NK-92 (cell line): Measurements from ENCODE around the gene RCOR3.
"Not testable (repeated sequence)": the region's sequence is repeated elsewhere in the genome, so short reads cannot be mapped to it uniquely, and the experiment has no call there.

Experiments
- DNase-seq: peaks from one replicate; lab custom pipeline; 2025; ENCODE audit not compliant: unreplicated experiment; lab: John Stamatoyannopoulos, UW

Gene RCOR3

DNA sequence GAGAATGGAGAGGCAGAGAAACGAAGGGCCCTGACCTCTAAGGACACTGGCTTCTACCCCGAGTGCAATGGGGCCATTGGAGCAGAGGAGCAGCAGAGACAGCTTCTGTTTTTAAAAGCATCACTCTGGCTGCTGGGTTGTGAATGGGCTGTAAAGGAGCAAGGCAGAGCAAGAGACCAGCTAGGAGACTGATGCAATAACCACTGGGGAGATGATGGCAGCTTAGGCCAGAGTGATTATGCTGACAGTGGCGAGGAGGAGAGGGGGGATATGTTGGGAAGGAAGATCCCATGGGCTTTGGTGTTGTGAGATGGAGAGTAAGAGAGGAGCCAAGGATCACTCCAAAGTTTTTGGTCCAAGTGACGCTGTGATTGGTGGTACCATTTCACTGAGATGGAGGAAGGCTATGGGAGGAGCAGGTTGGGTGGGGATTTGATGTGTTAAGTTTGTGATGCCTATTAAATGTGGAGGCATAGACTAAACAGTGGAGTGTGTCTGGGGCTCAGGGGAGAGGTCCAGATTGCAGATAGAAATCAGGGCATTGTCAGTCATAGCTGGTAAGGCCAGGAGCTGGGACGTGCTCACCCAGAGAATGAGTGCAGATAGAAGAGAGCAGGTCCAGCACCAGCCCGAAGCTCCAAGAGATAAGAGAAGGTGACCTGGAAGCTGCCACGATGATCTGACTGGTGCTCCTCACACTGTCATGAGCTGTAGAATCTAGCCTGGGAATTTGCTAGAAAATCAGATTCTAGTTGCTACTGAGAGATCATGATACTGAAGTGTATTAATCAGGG, 78.5 kb downstream of the RCOR3 start:
- no peak for DNase-seq

DNA sequence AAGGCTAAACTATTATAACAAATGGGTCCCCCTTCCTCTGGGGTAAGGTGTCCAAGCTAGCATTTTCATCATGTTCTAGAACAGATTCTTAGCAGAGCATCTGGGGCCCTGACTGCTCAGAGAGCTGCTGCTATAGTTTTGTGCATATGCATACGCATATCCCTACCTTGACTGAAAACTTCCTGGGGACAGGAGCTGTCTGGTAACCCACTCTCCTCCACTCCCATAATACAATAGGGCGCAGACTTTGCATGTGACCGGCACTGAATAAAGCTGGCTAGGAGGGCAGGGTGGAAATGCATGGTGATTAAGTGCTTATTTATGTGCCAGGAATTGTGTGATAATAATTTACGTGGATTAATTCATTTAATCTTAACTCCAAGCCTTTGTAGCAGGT, 79.1 kb downstream of the RCOR3 start:
- DNase-seq: no peak

DNA sequence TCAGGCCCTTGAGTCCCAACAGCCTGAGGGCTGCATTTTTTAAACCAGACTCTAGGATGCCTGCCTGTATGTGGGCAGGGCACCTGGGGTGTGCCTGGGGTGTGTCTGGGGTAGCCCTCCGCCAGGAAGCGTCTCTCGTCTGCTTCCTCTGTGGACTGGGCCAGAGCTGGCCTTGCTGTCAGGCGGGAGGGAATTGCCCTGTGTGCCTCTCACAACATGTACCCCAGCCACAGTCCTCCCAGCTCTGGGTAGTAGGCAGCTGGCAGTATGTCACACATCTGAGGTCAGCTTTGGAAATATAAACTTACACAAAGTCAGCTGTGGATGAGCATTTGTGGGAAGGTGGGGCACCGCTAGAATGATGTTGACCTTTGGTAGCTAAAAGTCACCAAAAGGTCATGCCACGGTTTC, 80.5 kb downstream of the RCOR3 start:
- no peak for DNase-seq

DNA sequence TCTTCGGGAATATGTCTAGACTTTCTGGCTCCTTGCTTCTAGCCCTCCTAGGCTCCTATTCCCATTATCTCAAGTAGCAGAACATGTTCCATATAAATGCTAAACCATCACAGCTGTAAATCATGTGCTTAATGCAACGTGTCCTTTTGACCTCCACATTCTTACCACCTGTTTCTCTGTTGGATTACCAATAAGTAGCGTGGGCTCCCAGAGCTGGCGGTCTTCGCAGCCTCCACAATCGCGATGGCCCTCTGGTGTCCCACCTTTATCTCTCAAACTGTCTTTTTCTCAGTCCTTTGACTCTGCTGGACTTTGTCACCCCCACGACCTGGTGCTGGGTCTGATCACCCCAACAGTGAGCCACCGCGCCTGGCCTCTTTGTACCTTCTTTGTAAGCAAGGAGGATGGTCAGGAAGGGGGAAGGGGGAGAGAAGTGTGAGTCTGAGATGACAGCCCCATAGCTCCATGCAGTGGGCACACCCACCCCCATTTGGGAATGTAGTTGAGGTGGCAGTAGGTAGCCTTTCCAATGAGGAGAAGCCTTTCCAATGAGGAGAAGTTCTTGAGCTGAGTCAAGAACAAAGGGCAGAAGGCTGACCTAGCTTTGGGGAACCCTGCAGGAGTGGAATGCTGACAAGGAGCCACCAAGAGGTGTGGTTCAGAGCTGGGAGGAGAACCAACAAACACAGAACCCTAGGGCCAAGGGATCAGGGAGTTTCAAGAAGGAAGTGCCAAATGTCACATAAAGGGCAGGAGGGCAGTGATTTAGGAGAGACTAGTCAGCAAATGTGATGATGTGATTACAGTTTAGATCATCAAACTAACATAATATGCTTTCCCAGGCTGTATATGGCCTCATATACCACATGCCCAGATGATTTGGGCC, 81.7 kb downstream of the RCOR3 start:
- DNase-seq: no peak

DNA sequence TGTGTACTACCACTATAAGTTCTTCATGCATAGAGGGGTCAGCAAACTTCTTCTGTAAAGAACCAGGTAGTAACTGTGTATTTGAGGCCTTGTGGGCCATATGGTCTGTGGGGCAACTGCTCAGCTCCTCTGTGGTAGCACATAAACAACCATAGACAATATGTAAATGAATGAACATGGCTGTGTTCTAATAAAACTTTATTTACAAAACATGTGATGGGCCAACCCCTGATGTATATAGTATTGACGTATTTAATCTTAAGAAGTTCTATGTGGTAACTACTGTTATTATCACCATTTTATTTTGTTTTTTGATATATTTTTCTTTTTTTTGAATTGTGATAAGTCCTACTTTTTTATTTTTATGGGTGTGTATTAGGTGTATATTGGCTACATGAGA, 82.8 kb downstream of the RCOR3 start:
- no peak for DNase-seq

DNA sequence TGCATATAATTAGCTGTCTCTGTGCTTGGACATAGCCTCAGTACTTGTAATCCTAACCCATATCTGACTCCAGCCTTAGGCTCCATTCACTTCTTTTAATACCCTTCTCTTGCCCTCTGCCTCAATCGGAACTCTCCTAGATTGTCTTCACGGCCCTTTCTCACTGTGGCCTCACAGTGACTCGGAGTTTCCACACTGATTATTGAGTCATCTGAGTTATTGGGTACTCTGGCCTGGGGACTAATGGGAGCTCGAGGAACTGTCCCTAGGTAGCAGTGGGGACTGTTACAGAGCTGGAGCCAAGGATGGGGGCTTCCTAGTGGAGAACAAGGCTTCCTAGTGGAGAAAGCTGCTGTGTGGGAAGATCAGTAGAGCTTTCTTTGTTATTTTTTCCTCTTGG, 84.4 kb downstream of the RCOR3 start:
- DNase-seq: no peak

DNA sequence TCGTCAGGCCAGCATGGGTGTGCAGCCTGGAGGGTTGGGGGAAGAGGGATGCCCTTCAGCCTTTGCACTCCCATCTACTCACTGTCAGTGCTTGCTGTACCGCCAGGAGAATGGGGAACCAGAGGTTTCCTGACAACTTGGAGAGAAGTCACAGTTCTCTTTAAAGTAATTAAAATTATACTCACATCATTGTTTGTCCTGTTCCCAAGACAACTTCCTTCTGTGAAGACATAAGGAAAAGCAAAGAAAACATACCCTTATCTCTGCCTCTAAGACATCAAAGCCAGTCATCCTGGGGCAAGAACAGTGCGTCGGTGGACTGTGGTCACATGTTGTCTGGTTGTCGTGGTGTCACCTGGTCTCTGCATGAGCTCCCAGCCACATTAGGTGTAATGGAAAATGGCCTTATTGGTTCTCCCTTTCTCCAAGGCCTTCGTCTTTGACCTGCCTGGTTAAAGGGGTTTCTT, 85.0 kb downstream of the RCOR3 start:
- DNase-seq: no peak

DNA sequence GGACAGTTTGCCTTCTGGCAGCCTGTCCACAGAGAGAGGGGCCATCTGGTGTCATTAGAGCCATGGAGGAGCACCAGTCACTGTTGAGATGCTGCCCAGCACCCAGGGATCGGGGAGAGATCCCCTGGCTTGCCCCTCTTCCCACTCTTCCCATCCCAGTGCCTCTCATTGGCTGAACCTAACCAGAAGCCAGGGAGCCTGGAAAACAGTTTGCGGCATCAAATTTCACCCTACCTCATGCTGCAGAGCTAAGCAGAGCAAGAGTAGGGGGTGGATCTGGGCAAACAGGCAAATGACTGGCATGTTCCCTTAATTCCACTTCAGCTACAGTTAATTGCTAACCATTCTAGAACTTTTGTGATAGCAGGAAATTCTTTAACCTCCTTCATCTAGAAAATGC, 86.6 kb downstream of the RCOR3 start:
- DNase-seq: no peak

DNA sequence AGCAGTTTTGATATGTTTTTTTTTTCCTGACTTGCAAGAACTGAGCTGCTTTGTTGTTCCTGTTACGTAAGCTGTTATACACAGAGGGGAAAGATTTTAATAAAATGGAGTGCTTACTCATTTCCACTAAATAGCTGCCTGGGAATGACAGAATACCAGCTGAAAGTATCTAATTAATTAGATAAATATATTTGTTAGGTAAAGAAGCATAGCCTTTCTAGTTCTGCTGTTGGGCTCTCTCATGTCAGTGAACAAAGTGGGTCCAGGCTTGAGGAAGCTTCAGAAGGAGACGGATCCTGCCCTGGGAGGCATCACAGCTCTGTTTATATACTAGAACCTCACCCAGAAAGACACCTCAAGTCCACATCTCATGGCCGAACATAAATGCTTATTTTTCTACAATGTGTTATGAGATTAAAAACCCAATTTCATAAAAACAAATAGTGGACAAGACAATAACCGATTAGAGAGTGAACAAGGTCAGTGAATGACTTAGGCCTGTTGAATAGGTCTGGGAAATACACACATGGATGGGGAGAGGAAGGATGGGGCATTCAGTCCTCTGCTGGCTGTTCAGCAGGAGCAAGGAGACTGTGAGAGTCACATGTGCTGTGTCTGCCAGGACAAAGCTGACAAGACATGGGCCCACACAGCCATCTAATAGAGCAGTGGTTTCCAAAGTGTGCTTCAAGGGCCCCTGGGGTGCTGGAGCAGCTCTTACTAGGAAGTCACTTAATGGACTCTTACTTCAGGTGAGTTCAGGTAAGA, 88.1 kb downstream of the RCOR3 start:
- no peak for DNase-seq

- no peak for DNase-seq
These were observed 89.4 kb downstream of the RCOR3 start for GRCh38 chr1:211348547-211348946.

- DNase-seq: no peak
These were observed 90.6 kb downstream of the RCOR3 start for GRCh38 chr1:211349741-211350140.

GRCh38 chr1:211352055-211352454, 92.9 kb downstream of the RCOR3 start:
- DNase-seq: not testable (repeated sequence)

GRCh38 chr1:211352465-211352864, 93.3 kb downstream of the RCOR3 start:
- DNase-seq: no peak

- DNase-seq: no peak
These were observed 93.9 kb downstream of the RCOR3 start for GRCh38 chr1:211352985-211353515.

GRCh38 chr1:211353562-211354212, 94.5 kb downstream of the RCOR3 start:
- no peak for DNase-seq

DNA sequence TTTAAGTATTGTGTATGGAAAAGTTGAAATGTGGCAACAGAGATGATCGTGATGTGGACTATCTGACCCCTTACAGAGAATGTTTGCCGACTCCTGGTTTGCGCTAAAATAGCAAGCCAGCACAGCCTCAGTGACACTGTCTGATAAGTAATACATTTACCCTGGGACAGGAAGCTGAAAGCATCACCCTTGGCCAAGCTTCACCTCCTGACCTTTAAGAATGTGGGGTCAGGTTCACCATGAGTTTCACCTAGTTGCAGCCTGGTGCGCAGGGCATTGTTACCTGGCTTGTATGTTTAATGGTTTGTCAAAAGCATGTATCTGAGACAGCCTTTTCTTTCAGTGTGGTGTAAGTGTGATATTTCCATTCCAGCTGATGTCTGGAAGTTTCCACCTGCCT, 96.7 kb downstream of the RCOR3 start:
- no peak for DNase-seq

DNA sequence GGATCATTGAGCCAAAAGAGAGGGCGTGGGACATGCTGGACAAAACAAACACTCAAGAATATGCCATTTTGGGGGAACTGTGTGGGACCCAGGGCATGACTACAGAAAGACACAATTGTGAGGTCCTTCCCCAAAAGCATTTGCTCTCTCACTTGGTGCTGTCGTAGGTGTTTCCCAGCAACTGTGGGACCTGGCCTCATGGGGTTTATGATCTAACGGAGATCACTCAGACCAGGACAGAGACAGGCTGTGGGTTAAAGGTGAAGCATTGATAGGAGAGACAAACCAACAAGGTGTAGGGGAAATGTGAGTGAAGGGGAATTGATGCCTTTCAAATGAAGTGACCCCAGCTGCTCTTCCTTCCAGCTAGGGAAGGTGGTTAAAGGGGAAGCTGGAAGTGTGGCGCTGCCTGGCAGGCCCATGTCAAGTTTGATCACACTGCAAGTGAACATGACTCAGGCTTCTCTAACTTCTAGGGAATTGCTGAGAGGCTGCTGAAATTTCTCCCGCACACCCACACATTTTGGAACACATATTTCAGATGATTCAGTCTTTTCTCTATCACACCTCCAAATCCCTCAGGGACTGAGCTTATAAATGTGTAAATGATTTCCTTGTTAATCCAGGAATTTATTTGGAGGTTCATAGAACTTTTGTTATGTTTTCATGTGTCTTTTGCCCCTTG, 97.7 kb downstream of the RCOR3 start:
- no peak for DNase-seq

DNA sequence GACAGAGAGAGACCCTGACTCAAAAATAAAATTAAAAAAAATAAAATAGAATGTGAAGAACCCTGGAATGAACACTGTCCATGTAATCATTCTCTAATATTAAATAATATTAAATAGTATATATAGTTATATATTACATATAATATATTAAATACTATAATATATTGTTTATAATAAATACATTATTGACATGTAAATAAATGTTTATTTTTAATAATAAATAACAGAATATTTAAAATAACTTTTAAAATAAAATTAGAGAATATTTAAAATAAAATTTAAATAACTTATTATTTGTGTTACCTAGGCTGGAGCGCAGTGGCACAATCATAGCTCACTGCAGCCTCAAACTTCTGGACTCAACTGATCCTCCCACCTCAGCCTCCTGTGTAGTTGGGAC, 99.5 kb downstream of the RCOR3 start:
- no peak for DNase-seq

GRCh38 chr1:211359876-211360275, 100.7 kb downstream of the RCOR3 start:
- DNase-seq: no peak

- no peak for DNase-seq
These were observed 102.0 kb downstream of the RCOR3 start for GRCh38 chr1:211361202-211361601.
